Left cardiac atrium (tissue), 4 donors: ENCODE results near the gene TMEM131L. TPM values are rescaled to one million over a fixed set of nuclear protein-coding genes. Genes with fewer than 3 reads are reported as not detected.
"Not testable (repeated sequence)": the region's sequence is repeated elsewhere in the genome, so short reads cannot be mapped to it uniquely, and the experiment has no call there.

Source experiments
- ATAC-seq, 2 donors: fragments of 200-7000 bp; cut with Tn5 transposase; one replicate each; pipeline ENCODE4 v1.9.1; 2020; ENCODE audit warnings: mild to moderate bottlenecking in 2 of 2, moderate library complexity in 2 of 2
- DNase-seq: peaks from one replicate; pipeline ENCODE4 v3.0.0-alpha.2; 2020
- intact Hi-C, 2 donors: fragments of 100-400 bp; cut with DNase I; formaldehyde crosslinking; loops; one replicate each; pipeline versions ENCODE4 v1.14.1 to v1.15.1; 2022 to 2023
- long read RNA-seq: library from polyadenylated mRNA; unstranded; transcript quantifications from one replicate; pipeline ENCODE4 v2.0.0, GENCODE V29; 2021
- total RNA-seq, 2 donors: library from RNA; stranded (reverse); fragmentation: NEBNext Ultra II Directional; extraction: Animal tissue kit (Norgen Biotek cat#: 25700); gene quantifications; one replicate each; pipeline ENCODE4 v1.2.1, GENCODE V29; 2021
- donor health status: DM: no; HTN: yes; CAD: no.
- donor health status: DM: no; HTN: yes; CAD: no; lungs with severe emphysema.
- donor health status: DM: yes; HTN: yes; CAD: no.
- donor health status: Dilated cardiomyopathy.

Gene TMEM131L, protein sequence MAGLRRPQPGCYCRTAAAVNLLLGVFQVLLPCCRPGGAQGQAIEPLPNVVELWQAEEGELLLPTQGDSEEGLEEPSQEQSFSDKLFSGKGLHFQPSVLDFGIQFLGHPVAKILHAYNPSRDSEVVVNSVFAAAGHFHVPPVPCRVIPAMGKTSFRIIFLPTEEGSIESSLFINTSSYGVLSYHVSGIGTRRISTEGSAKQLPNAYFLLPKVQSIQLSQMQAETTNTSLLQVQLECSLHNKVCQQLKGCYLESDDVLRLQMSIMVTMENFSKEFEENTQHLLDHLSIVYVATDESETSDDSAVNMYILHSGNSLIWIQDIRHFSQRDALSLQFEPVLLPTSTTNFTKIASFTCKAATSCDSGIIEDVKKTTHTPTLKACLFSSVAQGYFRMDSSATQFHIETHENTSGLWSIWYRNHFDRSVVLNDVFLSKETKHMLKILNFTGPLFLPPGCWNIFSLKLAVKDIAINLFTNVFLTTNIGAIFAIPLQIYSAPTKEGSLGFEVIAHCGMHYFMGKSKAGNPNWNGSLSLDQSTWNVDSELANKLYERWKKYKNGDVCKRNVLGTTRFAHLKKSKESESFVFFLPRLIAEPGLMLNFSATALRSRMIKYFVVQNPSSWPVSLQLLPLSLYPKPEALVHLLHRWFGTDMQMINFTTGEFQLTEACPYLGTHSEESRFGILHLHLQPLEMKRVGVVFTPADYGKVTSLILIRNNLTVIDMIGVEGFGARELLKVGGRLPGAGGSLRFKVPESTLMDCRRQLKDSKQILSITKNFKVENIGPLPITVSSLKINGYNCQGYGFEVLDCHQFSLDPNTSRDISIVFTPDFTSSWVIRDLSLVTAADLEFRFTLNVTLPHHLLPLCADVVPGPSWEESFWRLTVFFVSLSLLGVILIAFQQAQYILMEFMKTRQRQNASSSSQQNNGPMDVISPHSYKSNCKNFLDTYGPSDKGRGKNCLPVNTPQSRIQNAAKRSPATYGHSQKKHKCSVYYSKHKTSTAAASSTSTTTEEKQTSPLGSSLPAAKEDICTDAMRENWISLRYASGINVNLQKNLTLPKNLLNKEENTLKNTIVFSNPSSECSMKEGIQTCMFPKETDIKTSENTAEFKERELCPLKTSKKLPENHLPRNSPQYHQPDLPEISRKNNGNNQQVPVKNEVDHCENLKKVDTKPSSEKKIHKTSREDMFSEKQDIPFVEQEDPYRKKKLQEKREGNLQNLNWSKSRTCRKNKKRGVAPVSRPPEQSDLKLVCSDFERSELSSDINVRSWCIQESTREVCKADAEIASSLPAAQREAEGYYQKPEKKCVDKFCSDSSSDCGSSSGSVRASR (N-terminal part only)
- total RNA-seq, result 10 to 100 TPM in 1 of 2 donors, 1 to 10 TPM in 1; 8.1 to 13.1 TPM
- long read RNA-seq, full-length matches to known transcripts, result 2 of 16 reads
- long read RNA-seq, partial matches to known transcripts, result 10 of 16 reads
- long read RNA-seq, other reads (novel, unspliced or antisense), result 4 of 16 reads

DNA sequence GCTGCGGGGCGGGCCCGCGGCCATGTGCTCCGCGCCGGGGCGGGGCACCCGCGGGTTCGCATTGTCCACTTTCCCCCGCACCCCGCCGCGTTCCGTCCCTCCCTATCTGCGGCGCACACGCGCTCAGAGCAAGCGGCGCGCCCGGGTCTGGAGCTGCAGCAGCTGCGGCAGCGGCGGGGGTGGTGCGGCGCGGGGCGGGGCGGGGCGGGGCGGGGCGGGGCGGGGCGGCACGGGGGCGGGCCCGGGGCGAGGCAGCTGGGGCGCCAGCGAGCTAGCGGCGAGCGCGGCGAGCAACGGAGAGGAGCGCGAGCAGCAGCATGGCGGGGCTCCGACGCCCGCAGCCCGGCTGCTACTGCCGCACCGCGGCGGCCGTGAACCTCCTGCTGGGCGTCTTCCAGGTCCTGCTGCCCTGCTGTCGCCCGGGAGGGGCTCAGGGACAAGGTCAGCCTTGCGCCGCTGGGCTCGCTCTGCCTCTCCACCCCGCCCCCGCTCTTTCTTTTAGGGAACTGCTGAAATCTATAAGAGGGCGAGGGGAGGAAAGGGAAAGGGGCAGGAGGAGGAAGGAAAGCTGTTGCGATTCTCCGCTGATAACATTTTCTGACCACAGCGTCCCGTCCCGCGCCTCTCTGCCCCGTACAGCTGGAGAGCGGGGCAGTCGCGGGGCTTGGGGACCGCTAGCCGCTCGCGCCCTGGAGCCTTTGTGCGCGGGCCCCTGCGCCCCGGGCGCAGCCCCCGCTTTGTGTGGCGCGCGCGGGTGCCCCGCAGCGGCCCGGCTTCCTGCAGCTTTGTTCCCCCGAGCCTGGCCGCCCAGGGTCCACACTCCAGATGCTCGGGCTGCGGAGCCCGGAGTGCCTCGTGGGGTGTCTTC lies at the start of gene TMEM131L:
Gene TMEM131L (plus strand): TSS at position 280 of the 868 bp plus-strand sequence. CDS start 38 bp downstream, at position 318.
- peak; percentile 92 to 93 for ATAC-seq
- intact Hi-C loops, result loop anchor here (5.0 to 10.0 kb wide), 3 partner anchors 101 to 122 kb away; partner anchors contain the start of gene MND1 (in 2 of the 2)
- DNase-seq, result peak; percentile 77

DNA sequence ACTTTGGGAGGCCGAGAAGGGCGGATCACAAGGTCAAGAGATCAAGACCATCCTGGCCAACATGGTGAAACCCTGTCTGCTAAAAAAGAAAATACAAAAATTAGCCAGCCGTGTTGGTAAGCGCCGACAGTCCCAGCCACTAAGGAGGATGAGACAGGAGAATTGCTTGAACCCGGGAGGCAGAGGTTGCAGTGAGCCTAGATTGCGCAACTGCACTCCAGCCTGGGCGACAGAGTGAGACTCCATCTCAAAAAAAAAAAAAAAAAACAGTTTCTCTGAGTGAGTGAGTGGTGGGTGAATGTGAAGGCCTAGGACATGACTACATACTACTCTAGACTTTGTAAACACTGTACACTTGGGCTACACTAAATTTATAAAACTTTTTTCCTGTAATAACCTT lies 49.7 kb upstream of the TMEM131L start:
- ATAC-seq, intact Hi-C loops, DNase-seq: not testable (repeated sequence)

DNA sequence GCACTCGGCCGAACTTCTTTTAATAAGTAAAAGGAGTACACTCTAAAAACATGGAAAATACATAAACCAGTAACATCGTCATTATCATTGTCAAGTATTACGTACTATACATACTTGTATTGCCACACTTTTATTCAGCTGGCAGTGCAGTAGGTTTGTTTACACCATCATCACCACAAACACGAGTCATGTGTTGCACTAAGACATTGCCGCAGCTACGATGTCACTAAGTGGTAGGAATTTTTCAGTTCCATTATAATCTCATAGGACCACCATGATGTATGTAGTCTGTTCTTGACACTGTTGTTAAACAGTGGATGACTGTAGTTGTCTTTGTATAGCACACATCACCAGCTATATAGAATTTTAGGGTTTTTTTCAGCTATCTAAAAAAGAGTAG lies 48.0 kb upstream of the TMEM131L start:
- intact Hi-C loops, result no loop called here
- no peak for DNase-seq
- no peak for ATAC-seq

DNA sequence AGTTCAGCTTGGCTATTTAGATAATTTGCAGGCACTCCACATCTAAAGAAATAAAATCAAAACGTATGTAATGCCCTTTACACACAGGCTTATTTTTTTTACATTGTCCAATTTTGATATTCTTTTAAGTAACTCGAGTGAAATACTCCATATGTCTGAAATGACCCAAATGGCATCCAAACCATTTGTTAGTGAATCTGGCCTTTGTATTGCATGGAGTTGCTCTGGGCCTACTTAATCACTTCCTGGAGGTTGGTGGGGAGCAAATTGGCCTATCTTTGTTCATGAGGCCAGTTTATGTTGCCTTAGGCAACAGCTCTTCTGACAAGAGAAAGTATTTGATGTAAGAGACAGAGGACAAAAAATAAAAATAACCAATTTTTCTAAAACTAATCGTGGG lies 47.6 kb upstream of the TMEM131L start:
- ATAC-seq (no peak), DNase-seq (no peak)
- intact Hi-C loops, result no loop called here

DNA sequence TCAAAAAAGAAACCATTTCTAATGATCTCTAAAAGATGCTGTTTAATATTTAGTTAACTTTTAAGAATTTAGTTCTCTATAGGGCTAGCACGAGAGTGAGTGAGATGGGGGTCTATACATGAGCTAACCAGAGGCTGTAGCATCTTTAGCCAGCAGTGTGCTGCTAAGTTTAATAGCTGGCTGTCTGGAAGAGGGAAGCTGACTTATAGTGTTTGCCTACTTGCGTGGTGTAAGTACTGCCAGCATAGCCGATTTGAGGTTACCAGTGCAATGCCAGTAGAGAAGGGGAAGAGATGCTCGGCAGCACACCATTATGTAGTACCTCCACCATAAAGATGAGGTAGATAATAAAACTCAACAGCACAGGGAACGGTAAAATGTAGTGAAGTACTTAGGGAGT lies 47.1 kb upstream of the TMEM131L start:
- DNase-seq (no peak), ATAC-seq (no peak)
- intact Hi-C loops, result no loop called here

DNA sequence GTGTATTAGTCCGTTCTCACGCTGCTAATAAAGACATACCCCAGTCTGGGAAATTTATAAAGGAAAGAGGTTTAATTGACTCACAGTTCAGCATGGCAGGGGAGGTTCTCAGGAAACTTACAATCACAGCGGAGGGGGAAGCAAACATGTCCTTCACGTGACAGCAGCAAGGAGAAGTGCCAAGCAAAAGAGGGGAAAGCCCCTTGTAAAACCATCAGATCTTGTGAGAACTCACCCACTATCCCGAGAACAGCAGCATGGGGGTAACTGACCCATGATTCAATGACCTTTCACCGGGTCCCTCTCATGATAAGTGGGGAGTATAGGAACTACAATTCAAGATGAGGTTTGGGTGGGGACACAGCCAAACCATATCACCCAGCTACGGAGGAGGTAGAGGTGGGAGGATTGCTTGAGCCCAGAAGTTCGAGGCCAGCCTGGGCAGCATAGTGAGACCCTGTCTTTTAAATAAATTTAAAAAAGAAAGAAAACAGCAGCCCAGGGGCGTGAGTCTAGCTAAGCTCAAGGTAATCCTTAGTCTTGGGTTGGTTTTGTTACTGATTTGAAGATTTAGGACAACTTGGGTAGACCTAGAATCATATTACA lies 46.4 kb upstream of the TMEM131L start:
- no peak for DNase-seq
- intact Hi-C loops, result no loop called here
- ATAC-seq, result no peak

DNA sequence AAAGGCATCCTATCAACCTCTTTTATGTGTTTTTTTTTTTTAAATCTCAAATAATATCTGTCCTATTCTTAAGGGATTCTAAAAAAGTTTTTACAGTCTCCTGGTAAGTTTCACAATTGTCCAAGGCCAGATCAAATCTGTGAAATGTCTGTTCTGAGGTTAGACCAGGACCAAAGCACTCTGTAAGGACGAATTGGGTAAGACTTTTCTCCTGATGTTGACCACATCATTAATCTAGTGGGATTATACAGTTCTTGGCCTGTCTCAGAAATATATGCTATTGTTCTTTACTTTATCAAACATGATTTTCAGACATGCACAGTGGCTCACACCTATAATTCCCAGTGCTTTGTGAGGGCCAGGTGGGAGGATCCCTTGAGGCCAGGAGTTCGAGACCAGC lies 45.8 kb upstream of the TMEM131L start:
- ATAC-seq (no peak), DNase-seq (no peak)
- intact Hi-C loops, result no loop called here

DNA sequence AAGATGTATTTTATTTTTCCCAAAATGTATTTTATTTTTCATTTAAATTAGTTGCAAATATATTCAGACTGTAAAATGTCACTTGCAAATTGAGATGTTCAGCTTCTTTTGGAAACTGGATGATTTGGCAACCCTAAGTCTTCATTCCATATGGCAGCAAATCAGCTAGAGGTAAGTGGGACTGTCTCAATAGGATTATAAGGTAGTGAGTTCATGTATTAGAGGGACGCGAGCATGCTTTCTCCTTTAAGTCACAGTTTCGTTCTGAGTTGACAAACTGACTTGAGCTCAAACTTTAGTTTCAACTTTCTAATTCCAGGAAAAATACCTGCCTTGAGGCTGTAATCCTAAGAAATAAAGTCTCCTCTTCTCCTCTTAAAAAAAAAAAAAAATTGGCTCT lies 44.2 kb upstream of the TMEM131L start:
- intact Hi-C loops, result no loop called here
- no peak for DNase-seq
- ATAC-seq, result no peak

DNA sequence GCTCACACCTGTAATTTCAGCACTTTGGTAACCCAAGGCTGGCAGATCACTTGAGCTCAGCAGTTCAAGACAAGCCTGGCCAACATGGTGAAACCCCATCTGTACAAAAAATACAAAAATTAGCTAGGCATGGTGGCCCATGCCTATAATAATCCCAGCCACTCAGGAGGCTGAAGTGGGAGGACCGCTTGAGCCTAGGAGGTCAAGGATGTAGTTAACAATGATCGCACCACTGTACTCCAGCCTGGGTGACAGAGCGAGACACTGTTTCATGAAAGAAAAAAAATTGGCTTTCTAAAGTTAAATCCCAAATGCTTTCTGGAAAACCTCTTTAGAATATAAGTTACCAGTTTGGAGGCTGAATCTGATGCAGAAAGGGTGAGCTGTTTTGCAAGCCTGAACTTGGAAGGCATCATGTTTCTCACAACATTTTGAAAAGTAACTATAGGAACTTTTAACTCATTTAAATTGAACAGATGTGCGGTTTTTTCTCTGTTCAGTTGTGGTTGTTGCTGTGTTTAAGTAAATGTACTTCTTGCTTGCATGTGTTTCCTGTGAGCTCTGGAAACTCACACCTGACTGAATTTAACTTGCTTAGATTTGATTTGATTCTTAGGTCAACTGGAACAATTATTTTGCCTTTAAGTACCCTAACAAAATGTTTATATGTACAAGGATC lies 39.8 kb upstream of the TMEM131L start:
- ATAC-seq (no peak), DNase-seq (no peak)
- intact Hi-C loops, result no loop called here

DNA sequence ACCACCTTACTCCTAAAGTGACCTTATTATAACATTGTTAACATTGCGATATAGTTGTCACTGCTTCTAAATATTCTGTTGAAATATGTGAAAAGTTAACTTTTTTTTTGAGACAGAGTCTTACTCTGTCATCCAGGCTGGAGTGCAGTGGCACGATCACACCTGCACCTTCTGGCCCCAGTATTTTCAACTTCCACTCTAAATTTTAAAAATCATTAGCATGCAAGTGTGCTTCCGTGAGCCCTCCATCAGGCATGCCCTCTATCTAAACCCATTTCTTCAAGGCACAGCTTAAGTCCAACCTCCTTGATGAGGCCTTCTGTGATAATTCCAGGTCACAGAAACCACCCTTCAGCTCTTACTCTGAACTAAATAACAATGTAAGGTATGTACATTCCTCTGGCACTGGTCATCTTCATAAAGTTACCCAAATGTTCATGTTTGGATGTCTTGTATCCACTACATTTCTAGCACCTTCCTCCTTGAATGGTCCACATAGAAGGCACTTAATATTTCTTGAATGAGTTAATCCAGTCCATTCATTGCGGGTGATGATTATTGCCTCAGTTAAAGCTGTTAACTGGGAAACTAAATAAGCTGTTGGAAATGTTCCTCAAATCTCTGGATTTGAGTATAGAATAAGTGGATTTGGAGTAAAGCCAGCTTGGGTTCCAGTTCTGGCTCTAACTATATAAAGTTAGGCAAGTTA lies 38.6 kb upstream of the TMEM131L start:
- no peak for DNase-seq
- intact Hi-C loops, result no loop called here

DNA sequence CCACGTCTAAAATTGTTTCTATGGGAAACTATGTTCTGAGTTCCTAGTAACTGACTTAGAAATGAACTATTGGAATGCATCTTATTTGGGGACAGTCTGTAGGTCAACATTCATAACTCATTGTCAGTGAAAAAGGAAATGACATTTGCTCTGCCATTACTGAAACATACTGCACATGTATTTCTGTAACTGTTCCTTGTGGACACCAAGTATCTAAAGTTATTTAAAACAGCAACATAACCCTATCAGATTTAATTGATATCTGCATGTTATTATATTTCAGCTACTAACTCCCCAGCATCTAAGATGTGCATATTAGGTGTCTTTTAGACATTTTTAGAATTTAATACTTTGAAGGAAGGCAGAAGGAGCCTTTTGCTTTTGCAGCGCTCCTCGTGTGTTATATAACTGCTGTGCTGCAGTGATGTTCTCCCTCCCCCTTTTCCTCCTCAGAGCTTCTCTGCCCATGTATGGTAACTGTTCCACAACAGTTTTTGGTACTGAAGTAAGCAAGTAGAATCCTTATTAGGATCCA lies 37.2 kb upstream of the TMEM131L start:
- intact Hi-C loops, result no loop called here
- DNase-seq (no peak), ATAC-seq (peak in 1 of 2 donors; percentile 51)

More for the DNA sequence above, 38.6 kb upstream of the TMEM131L start:
- no peak for ATAC-seq

DNA sequence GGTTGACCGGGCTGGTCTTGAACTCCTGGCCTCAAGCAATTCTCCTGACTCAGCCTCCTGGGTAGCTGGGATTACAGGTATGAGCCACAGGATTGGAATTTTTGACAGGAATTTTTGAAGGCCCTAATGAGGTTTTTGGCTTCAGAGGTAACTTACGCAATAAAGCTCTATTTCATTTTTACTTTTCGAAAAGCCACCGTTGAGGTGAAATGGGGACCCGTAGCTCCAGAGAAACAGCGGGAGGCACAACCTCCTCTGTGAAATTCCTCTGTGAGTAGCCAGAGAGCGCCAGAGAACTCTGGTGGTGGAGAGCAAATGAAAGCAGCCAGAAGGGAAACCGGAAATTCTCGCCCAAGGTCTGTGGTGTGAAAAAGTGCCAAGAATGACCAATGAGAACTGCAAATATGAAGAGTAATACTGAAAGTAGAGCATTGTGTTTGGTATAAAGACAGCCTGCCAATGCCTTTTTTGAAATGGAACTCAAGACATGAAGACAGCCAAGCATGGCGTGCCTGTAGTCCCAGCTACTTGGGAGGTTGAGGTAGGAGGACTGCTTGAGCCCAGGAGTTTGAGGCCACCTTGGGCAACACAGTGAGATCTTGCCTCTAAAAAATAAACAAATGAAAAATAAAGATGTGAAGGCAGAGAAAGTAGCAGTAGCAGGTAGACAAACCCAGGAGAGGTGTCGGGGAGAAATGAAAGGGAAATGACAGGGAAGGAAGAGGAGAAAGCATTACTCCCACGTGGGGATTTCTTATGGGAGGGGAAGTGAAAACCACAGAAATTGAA lies 33.0 kb upstream of the TMEM131L start:
- intact Hi-C loops, result loop anchor here (1.0 to 10.0 kb wide), 2 partner anchors 141 to 142 kb away; no protein-coding TSS in a partner anchor
- DNase-seq, result peak; percentile 66
- ATAC-seq, result peak; percentile 88 to 91

DNA sequence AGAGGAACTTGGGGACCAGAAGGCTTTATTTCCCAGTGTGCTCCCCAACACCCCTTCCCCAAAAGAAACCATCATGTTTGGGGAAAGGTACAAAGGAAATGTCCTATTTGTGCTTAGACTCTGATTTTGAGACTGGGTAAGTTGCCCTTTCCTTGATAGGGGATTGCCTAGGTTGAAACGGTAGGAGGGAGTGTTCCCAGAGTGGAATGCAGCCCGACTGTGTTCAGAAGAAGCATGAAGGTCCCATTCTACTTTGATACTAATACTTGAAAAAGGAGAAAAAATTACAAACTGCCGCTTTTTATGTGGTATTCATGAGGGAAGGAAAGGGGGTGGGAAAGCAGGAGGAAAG lies 32.4 kb upstream of the TMEM131L start:
- ATAC-seq, result no peak
- intact Hi-C loops, result loop anchor here (1.0 to 10.0 kb wide), 2 partner anchors 141 kb away; no protein-coding TSS in a partner anchor
- DNase-seq, result no peak

DNA sequence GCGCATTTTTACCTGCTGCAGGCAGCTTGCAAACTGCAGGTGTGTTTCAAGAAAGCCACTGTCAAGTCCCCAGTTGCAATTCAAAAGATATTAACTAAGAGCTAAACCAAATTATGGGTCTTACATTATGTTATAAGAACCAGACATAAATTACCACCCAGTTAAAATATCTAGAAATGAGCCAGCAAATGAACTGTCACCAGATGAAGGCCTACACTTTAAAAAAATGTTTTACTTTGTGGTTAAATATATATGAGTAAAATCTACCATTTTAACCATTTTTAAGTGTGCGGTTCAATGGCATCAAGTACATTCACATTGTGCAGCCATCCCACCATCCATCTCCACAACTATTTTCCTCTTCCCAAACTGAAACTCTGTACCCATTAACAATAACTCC lies 32.0 kb upstream of the TMEM131L start:
- ATAC-seq, result no peak
- intact Hi-C loops, result loop anchor here in 1 of 2 donors (10.0 kb wide), 1 partner anchor 141 kb away; no protein-coding TSS in a partner anchor
- DNase-seq, result no peak
